OCI-LY7 (cell line): ENCODE data around the gene RPRD2. TPM values are rescaled to one million over a fixed set of nuclear protein-coding genes. Genes with fewer than 3 reads are reported as not detected.

Experiments
- BruUV-seq: library from RNA; stranded (reverse); fragments of 400-500 nt; replicated peaks from 2 replicates; lab custom pipeline; 2021; lab: Mats Ljungman, UMichigan
- CTCF ChIA-PET: fragments of 300-600 bp; sonication (Branson Sonifier 250); formaldehyde crosslinking; loops from one replicate; lab custom pipeline; 2022; ENCODE audit warnings: antibody characterized with exemption; ENCODE audit not compliant: unreplicated experiment; lab: Charles Lee
- POLR2A ChIA-PET: fragments of 300-600 bp; sonication (Branson Sonifier 250); formaldehyde crosslinking; loops from one replicate; lab custom pipeline; 2022; ENCODE audit warnings: antibody characterized with exemption; lab: Charles Lee
- DNase-seq: peaks from one replicate; pipeline ENCODE4 v3.0.0-alpha.2; 2015; ENCODE audit warnings: low spot score
- H2AFZ ChIP-seq: fragments of 200-600 bp; sonication (generic), shearing (Covaris generic); 2 replicates; pipeline ENCODE4 v1.6.1; 2014; ENCODE audit warnings: mild to moderate bottlenecking, antibody characterized with exemption, low read length, moderate library complexity
- H3K27ac ChIP-seq: fragments of 200-600 bp; sonication (generic); 2 replicates; pipeline ENCODE4 v1.5.1; 2014; ENCODE audit warnings: mixed run types, low read depth, mild to moderate bottlenecking, moderate library complexity, low read length, inconsistent platforms; ENCODE audit not compliant: poor library complexity, severe bottlenecking
- H3K36me3 ChIP-seq: fragments of 200-600 bp; sonication (generic); 2 replicates; pipeline ENCODE4 v1.6.1; 2014; ENCODE audit warnings: mild to moderate bottlenecking, antibody characterized with exemption, low read length, moderate library complexity, mixed read lengths; ENCODE audit not compliant: insufficient read depth
- H3K4me1 ChIP-seq: fragments of 200-600 bp; sonication (generic); 2 replicates; pipeline ENCODE4 v1.5.1; 2014; ENCODE audit warnings: mild to moderate bottlenecking, low read length; ENCODE audit not compliant: insufficient read depth, poor library complexity, severe bottlenecking
- H3K4me2 ChIP-seq: fragments of 200-600 bp; sonication (generic); 2 replicates; pipeline ENCODE4 v1.6.1; 2014; ENCODE audit warnings: mild to moderate bottlenecking, low read length
- H3K4me3 ChIP-seq: fragments of 200-600 bp; sonication (generic); 2 replicates; pipeline ENCODE4 v1.5.1; 2014; ENCODE audit warnings: mild to moderate bottlenecking, low read depth, low read length; ENCODE audit not compliant: poor library complexity, severe bottlenecking
- H3K79me2 ChIP-seq: fragments of 200-600 bp; sonication (generic); 2 replicates; pipeline ENCODE4 v1.6.1; 2016; ENCODE audit warnings: low read depth, mild to moderate bottlenecking, low read length, moderate library complexity, mixed read lengths; ENCODE audit not compliant: insufficient read depth
- H3K9me2 ChIP-seq: fragments of 200-600 bp; sonication (generic); 2 replicates; pipeline ENCODE4 v1.6.1; 2016; ENCODE audit warnings: mild to moderate bottlenecking, low read length, mixed read lengths; ENCODE audit not compliant: insufficient read depth
- H3K9me3 ChIP-seq: fragments of 200-600 bp; sonication (generic); 2 replicates; pipeline ENCODE4 v1.6.1; 2014; ENCODE audit warnings: mild to moderate bottlenecking, mixed run types, low read length, mixed read lengths
- H4K20me1 ChIP-seq: fragments of 200-600 bp; sonication (generic); 2 replicates; pipeline ENCODE4 v1.6.1; 2014; ENCODE audit warnings: mild to moderate bottlenecking, antibody characterized with exemption, low read length, moderate library complexity, mixed read lengths; ENCODE audit not compliant: insufficient read depth
- EZH2phosphoT487 ChIP-seq: fragments of 200-600 bp; sonication (generic); IDR thresholded peaks from 2 replicates; pipeline ENCODE4 v1.6.1; 2018; ENCODE audit warnings: low read depth, borderline replicate concordance, mild to moderate bottlenecking, mixed run types, antibody characterized with exemption, low read length, moderate library complexity, mixed read lengths
- intact Hi-C: fragments of 100-400 bp; cut with micrococcal nuclease; formaldehyde crosslinking; loops from one replicate; pipeline ENCODE4 v1.10.0; 2022; ENCODE audit not compliant: unreplicated experiment
- total RNA-seq, 2 experiments: library from RNA; depleted of rRNA in 1 of 2; stranded (reverse); fragments of >200 nt in 1 of 2; shearing (Covaris generic) in 1 of 2; gene quantifications; 2 replicates each; pipeline ENCODE4 v1.2.3, GENCODE V29; 2014 to 2022
- TF ChIP-seq, protein P1 (sequence below): fragments of 200-600 bp; sonication (generic); conservative IDR thresholded peaks from 2 replicates; pipeline ENCODE4 v1.5.1; 2014; ENCODE audit warnings: mild to moderate bottlenecking, antibody characterized with exemption, low read length, moderate library complexity, mixed read lengths

The RPRD2 gene
- total RNA-seq, 2 experiments from 2014 or later, result 17.0 to 39.7 TPM

DNA sequence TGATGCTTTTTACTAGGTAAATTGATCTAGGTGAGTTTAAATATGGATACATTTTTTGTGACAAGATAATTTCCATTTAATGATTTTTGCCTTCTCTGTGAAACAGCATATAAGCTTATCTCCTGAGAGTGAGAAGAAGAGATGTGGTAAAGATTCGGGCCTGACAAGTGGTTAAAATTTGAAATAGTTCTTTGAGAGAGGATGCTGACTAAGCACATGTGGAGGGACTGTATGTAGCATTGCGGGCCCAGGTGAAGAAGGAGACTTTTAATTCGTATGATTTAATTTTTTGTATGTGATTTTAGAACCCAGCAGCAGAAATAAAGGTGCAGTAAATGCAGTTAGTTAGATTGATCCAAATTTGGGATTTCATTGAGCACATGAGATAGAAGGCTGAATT, 51.9 kb downstream of the RPRD2 start:
- H3K4me3 ChIP-seq, result no peak overlapping the region
- BruUV-seq, result no TSS peak
- H3K79me2 ChIP-seq, result peaks cover 39% of the 10 kb centered on the region

DNA sequence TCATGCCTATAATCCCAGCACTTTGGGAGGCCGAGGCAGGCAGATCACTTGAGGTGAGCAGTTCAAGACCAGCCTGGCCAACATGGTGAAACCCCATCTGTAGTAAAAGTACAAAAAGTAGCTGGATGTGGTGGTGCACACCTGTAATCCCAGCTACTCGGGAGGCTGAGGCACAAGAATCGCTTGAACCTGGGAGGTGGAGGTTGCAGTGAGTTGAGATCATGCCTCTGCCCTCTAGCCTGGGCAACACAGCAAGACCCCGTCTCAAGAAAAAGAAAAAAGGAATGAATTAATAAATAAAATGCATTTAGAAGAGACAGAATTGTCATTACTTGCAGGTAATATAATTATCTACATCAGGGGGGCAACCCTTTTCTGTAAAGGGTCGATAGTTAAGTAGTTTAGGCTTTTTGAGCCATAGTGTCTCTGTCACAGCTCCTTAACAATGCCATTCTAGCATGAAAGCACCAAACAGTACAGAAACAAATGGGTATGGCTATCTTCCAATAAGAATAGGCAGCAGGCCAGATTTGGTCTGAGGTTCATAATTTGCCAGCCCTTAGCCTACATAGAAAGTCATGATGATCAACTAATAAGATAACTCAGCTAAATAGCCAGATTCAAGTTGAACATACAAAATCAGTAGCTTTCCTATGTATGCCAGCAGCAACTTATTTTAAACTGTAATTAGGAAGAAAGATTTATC, 56.8 kb downstream of the RPRD2 start:
- CTCF ChIA-PET, result no interaction called here
- Histone ChIP-seq H3K4me3 (no peak overlapping the region), H3K4me1 (peaks cover 7% of the 10 kb centered on the region), H3K27ac (no peak overlapping the region), H3K9me2 (no peaks in the 10 kb centered on the region), H3K79me2 (peaks cover 26% of the 10 kb centered on the region; the same call in 1 of the 2 replicates), H3K36me3 (peaks cover 76% of the 10 kb centered on the region), H2AFZ (no peak overlapping the region), H3K4me2 (no peak overlapping the region), H4K20me1 (no peaks in the 10 kb centered on the region; the same call in 1 of the 2 replicates), H3K9me3 (no peaks in the 10 kb centered on the region)
- intact Hi-C loops, result no loop called here
- DNase-seq, result no peak
- POLR2A ChIA-PET, result interaction anchor here (0.7 kb wide), 1 partner anchor 20 kb away, joined by 3 read pairs; no protein-coding TSS in a partner anchor
- TF ChIP-seq, protein P1, sequence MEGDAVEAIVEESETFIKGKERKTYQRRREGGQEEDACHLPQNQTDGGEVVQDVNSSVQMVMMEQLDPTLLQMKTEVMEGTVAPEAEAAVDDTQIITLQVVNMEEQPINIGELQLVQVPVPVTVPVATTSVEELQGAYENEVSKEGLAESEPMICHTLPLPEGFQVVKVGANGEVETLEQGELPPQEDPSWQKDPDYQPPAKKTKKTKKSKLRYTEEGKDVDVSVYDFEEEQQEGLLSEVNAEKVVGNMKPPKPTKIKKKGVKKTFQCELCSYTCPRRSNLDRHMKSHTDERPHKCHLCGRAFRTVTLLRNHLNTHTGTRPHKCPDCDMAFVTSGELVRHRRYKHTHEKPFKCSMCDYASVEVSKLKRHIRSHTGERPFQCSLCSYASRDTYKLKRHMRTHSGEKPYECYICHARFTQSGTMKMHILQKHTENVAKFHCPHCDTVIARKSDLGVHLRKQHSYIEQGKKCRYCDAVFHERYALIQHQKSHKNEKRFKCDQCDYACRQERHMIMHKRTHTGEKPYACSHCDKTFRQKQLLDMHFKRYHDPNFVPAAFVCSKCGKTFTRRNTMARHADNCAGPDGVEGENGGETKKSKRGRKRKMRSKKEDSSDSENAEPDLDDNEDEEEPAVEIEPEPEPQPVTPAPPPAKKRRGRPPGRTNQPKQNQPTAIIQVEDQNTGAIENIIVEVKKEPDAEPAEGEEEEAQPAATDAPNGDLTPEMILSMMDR, result no peak
- no peak for TF ChIP-seq EZH2phosphoT487
- no TSS peak for BruUV-seq

More for the DNA sequence above, 51.9 kb downstream of the RPRD2 start:
- H3K27ac ChIP-seq, result no peak overlapping the region
- H2AFZ ChIP-seq, result no peak overlapping the region
- H3K9me2 ChIP-seq, result no peaks in the 10 kb centered on the region
- ChIA-PET CTCF (no interaction called here), POLR2A (interaction anchor here (0.7 kb wide), 1 partner anchor 110 kb away, joined by 3 read pairs; no protein-coding TSS in a partner anchor)
- no peak overlapping the region for H3K4me2 ChIP-seq
- no peak for TF ChIP-seq EZH2phosphoT487
- TF ChIP-seq, protein P1, result no peak
- intact Hi-C loops, result no loop called here
- H3K9me3 ChIP-seq, result no peaks in the 10 kb centered on the region
- H3K36me3 ChIP-seq, result peaks cover 43% of the 10 kb centered on the region
- no peaks in the 10 kb centered on the region for H3K4me1 ChIP-seq
- no peak for DNase-seq
- no peaks in the 10 kb centered on the region; the same call in 1 of the 2 replicates for H4K20me1 ChIP-seq

DNA sequence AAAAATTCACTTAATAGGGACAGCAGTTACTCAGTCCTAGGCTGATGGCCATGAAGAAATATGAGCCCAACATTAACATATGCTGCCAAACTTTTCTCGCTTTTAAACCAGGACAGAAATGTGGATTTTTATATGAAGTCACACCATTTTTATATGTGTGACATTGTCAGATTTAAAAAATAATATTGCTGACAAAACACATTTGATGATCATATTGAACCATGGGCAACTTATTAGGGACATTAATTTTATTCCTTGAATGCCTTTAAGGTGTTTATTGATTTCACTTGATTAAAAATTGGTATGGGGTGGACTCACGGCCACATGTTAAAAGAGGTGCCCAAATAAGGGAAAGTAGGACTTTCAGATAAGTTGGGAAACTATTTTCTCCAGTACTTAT, 58.6 kb downstream of the RPRD2 start:
- DNase-seq, result no peak
- H3K4me2 ChIP-seq, result no peak overlapping the region
- BruUV-seq, result no TSS peak
- peaks cover 7% of the 10 kb centered on the region for H3K4me1 ChIP-seq
- ChIA-PET POLR2A (no interaction called here), CTCF (no interaction called here)
- intact Hi-C loops, result no loop called here
- H3K9me2 ChIP-seq, result no peaks in the 10 kb centered on the region
- H4K20me1 ChIP-seq, result no peaks in the 10 kb centered on the region
- TF ChIP-seq, protein P1, result no peak
- no peak for TF ChIP-seq EZH2phosphoT487
- H3K36me3 ChIP-seq, result peaks cover 71% of the 10 kb centered on the region
- H2AFZ ChIP-seq, result no peak overlapping the region
- peaks cover 21% of the 10 kb centered on the region; the same call in 1 of the 2 replicates for H3K79me2 ChIP-seq
- no peak overlapping the region for H3K4me3 ChIP-seq
- no peaks in the 10 kb centered on the region for H3K9me3 ChIP-seq
- H3K27ac ChIP-seq, result no peak overlapping the region
